Measurements from ENCODE around the gene ABHD2. TPM values are rescaled to one million over a fixed set of nuclear protein-coding genes. Genes with fewer than 3 reads are reported as not detected.

The ABHD2 gene
- total and polyA plus RNA-seq, 9 of the 15 experiments (the other 6 are each of a cell fraction or from before 2014, with no cell fraction given), result 16.9 to 99.8 (median 47.5) TPM

- TF ChIP-seq PRDM10 (IDR thresholded peaks at IDR 0.05; ENCODE audit: partially characterized antibody) (no peak), NFIC (IDR thresholded peaks at IDR 0.05) (peak; percentile 83), ZNF449 (CRISPR knock-in tag; IDR thresholded peaks at IDR 0.05) (no peak), ZNF280B (CRISPR knock-in tag; IDR thresholded peaks at IDR 0.05) (no peak), FOXK2 (conservative IDR thresholded peaks at IDR 0.05 in 1 of 2, IDR thresholded peaks at IDR 0.05 in 1 of 2; ENCODE audit: low read depth in 2 of 2) (no peak), ZNF518B (CRISPR knock-in tag; IDR thresholded peaks at IDR 0.05) (no peak), ZEB2 (IDR thresholded peaks at IDR 0.05) (peak; percentile 90; the same call in 1 of the 2 replicates), SIX5 (IDR thresholded peaks at IDR 0.05; ENCODE audit: borderline replicate concordance in 1 of 2, insufficient read depth in 1 of 2, low read depth in 1 of 2, low read length in 2 of 2) (no peak), ZNF584 (CRISPR knock-in tag; IDR thresholded peaks at IDR 0.05; ENCODE audit: low read depth) (0 out of 2 replicates have a peak, but pooled peaks have one; percentile 61), U2AF1 (optimal IDR thresholded peaks at IDR 0.05; ENCODE audit: low read depth, low read length) (no peak), HBP1 (CRISPR knock-in tag; IDR thresholded peaks at IDR 0.05) (no peak), E2F5 (CRISPR knock-in tag; IDR thresholded peaks at IDR 0.05) (no peak), MAZ (CRISPR knock-in tag; conservative IDR thresholded peaks at IDR 0.05 in 1 of 2, IDR thresholded peaks at IDR 0.05 in 1 of 2) (peak in 1 of 2 experiments; percentile 41; a peak in 1 of 4 replicates)
Measured at GRCh38 chr15:89074402-89075012, 13.7 kb upstream of the ABHD2 start (continued).
